Superior temporal gyrus (tissue), 1 donor: ENCODE results near the gene UPF2.
A peak's percentile ranks its signal among the peaks of the same experiment; 100 is the strongest.
"Not testable (repeated sequence)": the region's sequence is repeated elsewhere in the genome, so short reads cannot be mapped to it uniquely, and the experiment has no call there.

Experiments used
- DNase-seq: peaks from one replicate; pipeline ENCODE4 v3.0.0-alpha.2; 2016; ENCODE audit errors: extremely low spot score

UPF2 gene

GRCh38 chr10:12042797-12043651 lies at the start of gene UPF2:
Gene UPF2, minus strand, starts transcription at chr10:12042809. Its CDS starts 7,386 bp downstream, at chr10:12035423.
- peak; percentile 95 for DNase-seq

- no peak for DNase-seq
Measured at GRCh38 chr10:12091421-12091820, 48.8 kb upstream of the UPF2 start.

GRCh38 chr10:12088919-12089318 lies 46.3 kb upstream of the UPF2 start:
- DNase-seq = no peak

- DNase-seq = no peak
Measured at GRCh38 chr10:12081879-12082557, 39.4 kb upstream of the UPF2 start.

- no peak for DNase-seq
Measured at GRCh38 chr10:12081470-12081869, 38.9 kb upstream of the UPF2 start.

- DNase-seq = no peak
Measured at GRCh38 chr10:12077580-12078180, 35.1 kb upstream of the UPF2 start.

- DNase-seq = no peak
Measured at GRCh38 chr10:12073526-12073925, 30.9 kb upstream of the UPF2 start.

- DNase-seq = not testable (repeated sequence)
Measured at GRCh38 chr10:12071441-12071840, 28.8 kb upstream of the UPF2 start.

GRCh38 chr10:12068449-12069269 lies 26.1 kb upstream of the UPF2 start, which contains the start of gene DHTKD1:
Gene DHTKD1, plus strand, starts transcription at chr10:12068954. Its CDS starts 80 bp downstream, at chr10:12069034.
- DNase-seq = peak; percentile 98

GRCh38 chr10:12067336-12067735 lies 24.7 kb upstream of the UPF2 start:
- DNase-seq = no peak

GRCh38 chr10:12063483-12063818 lies 20.8 kb upstream of the UPF2 start:
- DNase-seq = no peak

GRCh38 chr10:12062754-12063482 lies 20.3 kb upstream of the UPF2 start:
- no peak for DNase-seq

- DNase-seq = no peak
Measured at GRCh38 chr10:12061124-12061523, 18.5 kb upstream of the UPF2 start.

- DNase-seq = no peak
Measured at GRCh38 chr10:12056748-12057147, 14.1 kb upstream of the UPF2 start.

GRCh38 chr10:12055732-12056131 lies 13.1 kb upstream of the UPF2 start:
- DNase-seq = no peak

GRCh38 chr10:12051241-12051640 lies 8.6 kb upstream of the UPF2 start:
- DNase-seq = no peak

GRCh38 chr10:12050528-12050927 lies 7.9 kb upstream of the UPF2 start:
- DNase-seq = no peak

- DNase-seq = no peak
Measured at GRCh38 chr10:12048547-12048946, 5.9 kb upstream of the UPF2 start.

- DNase-seq = no peak
Measured at GRCh38 chr10:12045596-12045995, 3.0 kb upstream of the UPF2 start.

GRCh38 chr10:12042409-12042796 lies 206 bp downstream of the UPF2 start:
- no peak for DNase-seq

GRCh38 chr10:12041766-12042408 lies 722 bp downstream of the UPF2 start:
- DNase-seq = peak; percentile 17
